Stimulated activated naive CD8-positive, alpha-beta T cell treated with anti-CD3 and anti-CD28 coated beads, Interleukin-15, Interleukin-2, amounts not matched to agents 100 U/mL and 50 U/mL, for 24 hours (primary cell): ENCODE measurements around the gene WRAP73.

Experiments
- ATAC-seq: fragments of 150-1000 bp; cut with Tn5 transposase; one replicate; pipeline ENCODE4 v1.10.0; 2021
- DNase-seq: peaks from one replicate; pipeline ENCODE4 v3.0.0; 2021

The WRAP73 gene

DNA sequence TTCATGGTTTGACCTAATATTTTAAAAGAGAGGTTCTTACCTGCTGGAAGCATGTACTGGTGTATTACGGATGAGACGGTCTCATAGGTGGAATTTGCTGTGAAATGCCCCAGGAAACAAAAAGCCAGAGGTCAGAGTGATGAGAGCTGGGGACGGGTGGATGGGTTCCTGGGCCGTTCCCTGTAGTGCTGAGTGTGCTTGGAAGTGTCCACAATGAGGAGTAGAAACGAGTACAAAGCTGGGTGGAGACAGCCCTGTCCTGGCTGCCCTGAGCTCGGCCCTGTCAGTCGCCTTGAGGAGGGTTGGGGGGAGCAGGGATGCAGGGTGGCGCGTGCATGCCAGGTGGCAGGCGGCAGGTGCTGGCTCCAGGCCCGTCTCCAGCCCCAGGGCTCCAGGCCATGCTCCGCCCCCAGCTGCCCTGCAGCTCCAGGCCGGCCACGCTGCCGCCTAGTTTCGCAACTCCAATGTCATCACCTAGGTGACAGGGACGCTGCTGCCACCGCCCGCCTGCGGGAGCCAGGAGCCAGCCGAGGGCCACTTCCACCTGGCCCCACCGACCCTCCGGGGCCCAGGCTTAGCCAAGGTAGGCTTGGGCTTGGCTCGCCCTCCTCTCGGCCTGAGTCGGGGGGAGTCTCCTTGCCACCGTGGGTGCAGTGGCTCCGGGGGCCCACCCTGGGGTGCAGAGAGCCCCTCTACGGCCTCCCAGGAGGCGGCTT, 18.8 kb upstream of the WRAP73 start:
- no peak for DNase-seq
- no peak for ATAC-seq

DNA sequence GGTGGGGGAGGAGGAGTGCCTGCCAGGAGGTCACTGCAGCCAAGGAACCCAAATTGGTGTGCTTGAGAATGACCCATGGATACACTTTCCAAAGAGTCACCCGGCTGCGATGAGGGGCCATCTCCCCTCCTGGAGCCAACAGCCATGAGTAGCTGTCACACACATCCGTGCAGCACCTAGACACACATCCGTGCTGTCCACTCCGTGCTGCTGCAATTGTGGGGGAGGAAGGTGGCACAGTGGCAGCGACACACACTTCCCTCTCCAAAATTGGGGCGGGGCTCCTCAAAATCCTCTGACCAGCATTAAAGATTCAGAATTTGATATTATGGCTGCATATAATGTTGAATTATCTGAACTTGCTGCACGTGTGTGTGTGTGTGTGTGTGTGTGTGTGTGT, 18.2 kb upstream of the WRAP73 start:
- no peak for DNase-seq
- ATAC-seq: no peak

DNA sequence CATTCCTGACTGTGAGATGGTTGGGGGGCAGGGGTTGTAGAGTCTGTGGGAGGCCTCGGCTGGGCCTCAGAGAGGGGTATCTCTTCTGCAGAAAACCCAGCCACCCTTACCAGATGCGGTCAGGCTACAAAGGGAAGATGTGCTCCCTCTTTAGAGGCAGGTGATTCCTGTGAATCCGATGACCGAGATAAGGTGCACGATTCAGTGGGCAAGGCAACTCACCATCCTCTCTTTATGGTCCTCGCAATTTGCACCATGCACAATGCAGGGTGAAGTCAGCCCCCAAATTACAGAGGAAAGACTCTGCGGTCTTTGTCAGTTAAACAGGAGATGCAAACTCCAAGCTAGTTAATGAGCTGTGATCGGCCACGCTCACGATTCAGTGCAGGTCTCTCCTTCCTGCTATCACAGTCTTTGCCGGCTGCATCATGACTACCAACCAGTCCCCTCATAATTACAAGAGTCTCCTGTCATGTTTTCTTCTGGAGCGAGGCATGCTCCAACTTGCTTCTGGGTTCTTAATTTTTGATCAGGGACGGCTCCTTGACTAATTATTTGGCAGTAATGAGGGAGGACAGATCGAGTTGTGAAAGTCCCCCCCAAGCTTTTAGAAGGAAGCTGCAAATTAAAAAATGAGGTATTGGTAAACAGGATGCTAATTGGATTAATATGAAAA, 14.9 kb upstream of the WRAP73 start:
- ATAC-seq: no peak
- no peak for DNase-seq

DNA sequence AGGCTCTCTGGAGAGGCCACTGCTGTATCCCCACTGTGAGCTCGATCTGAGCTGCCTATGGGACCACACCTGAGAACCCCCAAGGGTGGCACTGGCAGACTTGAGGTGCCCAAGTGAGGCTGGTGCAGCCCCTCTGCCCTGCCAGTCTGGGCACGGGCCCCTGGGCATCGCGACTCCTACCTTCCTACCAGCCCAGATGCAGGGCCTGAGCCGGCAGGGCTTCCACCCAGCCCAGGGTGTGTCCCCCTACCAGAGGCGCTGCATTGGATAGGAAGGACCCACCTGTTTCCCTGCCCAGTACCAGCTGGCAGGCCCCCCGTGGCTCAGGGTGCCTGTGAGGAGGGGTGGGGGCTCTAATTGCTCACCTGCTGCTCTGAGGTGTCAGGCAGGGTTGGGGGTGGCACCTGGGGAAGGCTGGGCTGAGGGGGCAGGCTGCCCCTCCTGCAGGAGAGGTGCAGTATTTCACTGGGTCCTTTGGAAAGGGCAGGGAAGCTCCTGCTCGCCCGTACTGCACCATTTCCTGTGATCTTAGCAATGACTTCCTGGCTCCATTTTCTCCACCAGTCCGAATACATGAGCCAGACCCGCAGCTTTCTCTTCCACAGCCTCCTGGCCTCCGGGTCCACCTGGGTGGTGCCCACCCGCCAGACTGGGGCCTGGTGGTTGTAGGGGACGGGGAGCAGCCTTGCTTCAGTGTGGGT, 14.2 kb upstream of the WRAP73 start:
- no peak for ATAC-seq
- DNase-seq: no peak

DNA sequence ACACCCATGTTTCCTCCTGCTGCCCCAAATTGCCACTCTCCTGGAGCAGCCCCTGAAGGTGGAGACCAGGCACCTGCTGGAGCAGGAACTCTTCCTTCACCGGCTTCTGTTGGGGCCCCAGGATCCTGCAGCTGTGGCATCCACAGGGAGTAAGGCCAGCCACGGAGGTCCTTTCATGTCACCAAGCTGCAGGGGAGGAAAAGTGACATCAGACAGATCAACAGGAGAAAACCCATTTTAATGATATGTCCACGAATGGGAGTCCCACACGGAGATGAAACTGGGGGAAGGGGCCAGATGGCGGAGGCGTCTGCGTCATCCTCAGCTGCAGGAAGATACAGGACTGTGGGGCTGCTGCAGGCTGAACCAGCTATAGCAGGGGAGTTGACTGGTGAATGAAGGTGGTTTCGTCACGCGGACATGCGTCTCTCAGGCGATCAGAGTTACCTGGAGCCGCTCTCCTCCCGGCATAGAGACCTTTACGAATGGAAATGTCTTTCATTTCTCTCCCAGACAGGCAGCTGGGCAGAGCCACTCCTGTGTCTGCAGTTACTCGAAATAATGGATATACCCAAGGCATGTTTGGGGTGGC, 12.3 kb upstream of the WRAP73 start:
- DNase-seq: no peak
- ATAC-seq: no peak

DNA sequence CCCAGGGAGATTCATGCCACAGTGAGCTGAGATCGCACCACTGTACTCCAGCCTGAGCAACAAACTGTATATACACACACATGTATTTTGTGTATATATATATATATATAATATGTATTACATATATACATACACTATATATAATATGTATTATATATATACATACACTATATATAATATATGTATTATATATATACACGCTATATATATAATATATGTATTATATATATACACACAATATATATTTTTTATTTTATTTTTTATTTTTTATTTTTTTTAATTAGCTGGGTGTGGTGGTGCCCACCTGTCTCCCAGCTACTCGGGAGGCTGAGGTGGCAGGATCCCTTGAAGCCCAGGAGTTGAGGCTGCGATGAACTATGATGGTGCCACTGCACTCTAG, 11.7 kb upstream of the WRAP73 start:
- DNase-seq: no peak
- no peak for ATAC-seq

DNA sequence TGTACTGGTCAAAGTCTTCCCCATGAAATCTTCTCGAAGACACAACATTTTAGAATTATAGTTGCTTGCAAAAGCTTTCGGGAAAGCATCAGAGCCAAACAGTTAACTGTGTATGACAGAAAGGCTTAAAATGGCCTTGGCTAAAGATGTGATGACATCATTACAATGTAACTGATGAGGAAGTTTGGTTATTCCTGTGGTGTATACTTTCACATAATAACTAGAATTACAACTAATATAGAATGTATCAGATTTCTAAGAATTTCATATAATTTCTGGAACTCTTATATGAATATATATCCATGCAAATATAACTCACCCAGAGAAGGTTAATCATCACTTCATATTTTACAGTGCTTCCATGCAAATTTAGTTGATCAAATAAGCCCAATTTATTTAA, 10.8 kb upstream of the WRAP73 start:
- DNase-seq: no peak
- ATAC-seq: no peak

DNA sequence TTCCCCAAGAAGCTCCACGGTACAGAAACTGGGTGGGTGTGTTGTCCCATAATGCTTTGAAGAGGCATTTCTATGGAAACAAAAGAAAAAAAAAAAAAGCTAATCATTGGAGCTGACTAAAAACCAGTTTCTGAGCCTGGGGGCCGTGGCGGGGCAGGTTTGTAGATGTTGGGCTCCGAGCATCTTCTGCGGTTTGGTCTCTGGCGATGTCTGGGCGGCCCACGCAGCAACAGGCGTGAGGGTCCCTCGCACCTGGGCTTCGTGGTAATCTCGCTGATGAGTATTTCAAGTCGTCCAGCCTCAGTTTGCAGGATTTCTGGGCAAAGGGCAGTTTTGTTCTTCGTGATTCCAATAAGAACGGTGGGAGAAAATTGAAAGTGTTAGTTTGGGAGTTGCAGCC, 9.2 kb upstream of the WRAP73 start:
- no peak for DNase-seq
- no peak for ATAC-seq

DNA sequence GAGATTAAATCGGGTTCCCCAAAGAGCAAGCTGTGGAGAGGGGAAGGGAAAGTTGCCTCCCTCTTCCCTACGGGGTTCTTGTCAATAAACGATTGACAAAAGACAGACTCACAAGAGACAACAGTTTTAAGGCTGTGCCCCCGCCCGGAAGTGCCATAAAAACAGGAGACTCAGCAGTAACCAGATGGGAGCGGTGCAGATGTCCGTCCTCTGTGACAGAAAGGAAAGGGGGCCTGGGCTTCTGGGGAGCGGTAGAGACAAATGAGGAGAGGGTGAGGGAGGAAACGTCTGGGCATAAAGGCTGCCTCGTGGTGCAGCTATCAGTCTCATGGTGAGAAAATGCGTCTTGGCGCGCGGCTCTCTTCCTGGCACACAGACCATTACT, 8.3 kb upstream of the WRAP73 start:
- DNase-seq (no peak), ATAC-seq (no peak)

DNA sequence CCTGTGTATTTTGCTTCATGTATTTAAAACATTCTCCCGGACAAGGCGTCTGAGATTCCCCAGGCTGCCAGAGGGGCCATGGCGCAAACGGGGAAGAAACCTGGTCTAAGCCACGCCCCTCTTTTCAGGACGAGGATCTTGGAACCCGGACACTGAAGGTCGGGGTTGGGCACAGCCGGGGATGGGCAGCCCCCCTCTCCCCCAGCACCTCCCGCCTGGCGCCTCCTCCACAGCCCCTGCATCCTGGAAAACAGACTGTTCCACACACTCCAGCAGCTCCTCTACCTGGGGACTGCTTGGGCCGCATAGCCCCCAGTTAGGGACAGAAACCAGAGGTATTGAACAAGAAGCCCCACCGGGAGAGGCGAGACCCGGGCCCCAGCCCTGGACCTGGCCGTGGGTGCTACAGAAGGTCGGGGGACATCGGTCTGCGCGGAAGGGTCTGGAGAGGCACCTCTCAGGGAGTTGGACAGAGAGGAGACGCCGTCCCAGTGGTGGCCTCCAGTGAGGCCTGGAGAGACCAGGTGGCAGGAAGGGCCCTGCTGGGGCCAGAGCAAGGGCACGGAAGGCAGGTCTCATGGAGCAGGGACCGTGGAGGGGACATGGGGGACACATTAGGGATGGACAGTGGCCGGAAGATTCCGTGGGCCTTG, 7.8 kb upstream of the WRAP73 start:
- DNase-seq (no peak), ATAC-seq (no peak)

DNA sequence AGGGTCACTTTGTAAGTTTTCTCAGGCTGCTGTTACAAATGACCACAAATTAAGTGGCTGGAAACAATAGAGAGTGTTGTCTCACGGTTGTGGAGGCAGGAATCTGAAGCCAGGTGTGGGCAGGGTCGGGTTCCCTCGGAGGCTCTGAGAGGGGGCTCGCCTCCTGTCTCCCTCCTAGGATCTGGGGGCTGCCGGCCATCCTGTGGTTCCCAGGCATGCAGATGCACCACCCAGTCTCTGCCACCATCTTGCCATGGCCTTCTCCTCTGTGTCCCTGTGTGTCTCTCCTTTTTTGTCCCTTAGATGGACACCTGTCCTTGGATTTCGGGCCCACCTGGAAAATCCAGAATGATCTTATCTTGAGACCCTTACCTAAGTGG, 7.2 kb upstream of the WRAP73 start:
- ATAC-seq: no peak
- DNase-seq: no peak

DNA sequence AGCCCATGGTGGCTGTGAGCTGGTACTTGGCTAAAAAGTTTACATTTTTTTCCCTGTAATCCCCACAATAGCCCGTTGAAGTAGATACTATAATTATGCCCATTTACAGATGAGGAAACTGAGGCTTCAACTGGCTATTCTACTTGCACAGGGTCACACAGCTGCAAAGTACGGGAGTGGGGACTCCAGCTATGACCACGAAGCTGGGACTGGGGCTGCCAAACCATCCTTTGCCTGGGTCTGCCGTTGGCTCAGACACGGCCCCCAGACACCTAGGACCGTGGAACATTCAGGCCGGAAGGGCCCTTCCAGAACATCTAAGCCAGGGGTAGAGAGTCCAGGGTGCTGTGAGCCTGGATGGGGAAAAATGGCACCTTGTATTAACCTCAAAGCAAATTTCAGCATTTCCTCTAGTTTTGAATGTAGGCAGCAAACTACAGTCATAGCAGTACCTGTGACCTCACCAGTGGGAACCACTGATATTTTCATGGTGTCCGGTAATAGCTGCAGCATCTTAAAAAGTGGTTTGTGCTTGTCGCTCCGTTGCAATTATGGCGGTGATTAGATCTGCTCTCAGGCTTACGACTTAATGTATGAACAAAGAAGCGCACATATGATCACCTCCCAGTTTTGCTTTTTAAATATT, 6.7 kb upstream of the WRAP73 start:
- peak; percentile 44 for ATAC-seq
- peak; percentile 27 for DNase-seq

DNA sequence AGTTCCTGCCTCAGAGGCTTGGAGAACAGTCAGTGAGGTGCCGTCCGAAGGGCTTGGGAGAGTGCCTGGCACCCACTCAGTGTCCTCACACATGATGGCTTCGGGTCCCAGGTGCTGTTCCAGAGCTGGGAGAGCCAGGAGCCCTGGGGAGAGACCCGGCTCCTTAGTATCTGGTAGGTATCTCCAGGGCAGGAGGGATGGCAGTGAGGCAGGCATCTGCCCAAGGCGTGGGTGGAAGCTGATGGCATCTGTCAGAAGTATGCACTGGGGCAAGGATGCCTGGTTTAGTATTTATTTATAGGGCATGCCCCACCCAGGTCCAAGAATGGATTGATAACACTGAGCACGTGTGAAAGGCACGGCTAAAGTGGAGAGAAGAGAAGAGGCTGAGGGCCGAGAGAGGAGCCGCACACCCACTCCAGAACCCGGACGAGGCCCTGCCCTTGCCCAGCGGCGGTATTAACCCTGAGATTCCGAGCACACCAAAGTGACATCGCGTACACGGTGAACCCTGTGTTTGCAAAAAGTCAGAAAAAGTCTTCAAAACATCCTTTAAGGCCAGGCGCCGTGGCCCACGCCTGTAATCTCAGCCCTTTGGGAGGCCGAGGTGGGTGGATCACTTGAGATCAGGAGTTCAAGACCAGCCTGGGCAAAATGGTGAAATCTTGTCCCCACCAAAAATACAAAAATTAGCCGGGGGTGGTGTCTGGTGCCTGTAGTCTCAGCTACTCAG, 4.8 kb upstream of the WRAP73 start:
- ATAC-seq: no peak
- DNase-seq: no peak

DNA sequence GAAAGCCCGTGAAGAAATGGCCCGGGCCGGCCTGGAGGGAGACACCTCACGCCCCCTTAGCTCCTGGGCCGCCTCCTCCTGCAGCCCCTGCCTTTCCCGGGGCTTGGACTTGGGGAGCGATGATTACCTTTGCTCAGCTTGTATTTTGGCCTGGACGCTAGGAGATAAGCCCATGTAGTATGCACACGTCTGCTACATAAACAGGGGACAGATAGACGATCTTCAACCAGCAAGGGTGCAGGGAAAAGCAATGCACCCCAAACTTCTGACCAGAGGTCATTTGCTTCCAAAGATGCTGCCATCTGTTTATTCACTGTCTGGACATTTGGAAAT, 3.3 kb upstream of the WRAP73 start:
- ATAC-seq (no peak), DNase-seq (no peak)

DNA sequence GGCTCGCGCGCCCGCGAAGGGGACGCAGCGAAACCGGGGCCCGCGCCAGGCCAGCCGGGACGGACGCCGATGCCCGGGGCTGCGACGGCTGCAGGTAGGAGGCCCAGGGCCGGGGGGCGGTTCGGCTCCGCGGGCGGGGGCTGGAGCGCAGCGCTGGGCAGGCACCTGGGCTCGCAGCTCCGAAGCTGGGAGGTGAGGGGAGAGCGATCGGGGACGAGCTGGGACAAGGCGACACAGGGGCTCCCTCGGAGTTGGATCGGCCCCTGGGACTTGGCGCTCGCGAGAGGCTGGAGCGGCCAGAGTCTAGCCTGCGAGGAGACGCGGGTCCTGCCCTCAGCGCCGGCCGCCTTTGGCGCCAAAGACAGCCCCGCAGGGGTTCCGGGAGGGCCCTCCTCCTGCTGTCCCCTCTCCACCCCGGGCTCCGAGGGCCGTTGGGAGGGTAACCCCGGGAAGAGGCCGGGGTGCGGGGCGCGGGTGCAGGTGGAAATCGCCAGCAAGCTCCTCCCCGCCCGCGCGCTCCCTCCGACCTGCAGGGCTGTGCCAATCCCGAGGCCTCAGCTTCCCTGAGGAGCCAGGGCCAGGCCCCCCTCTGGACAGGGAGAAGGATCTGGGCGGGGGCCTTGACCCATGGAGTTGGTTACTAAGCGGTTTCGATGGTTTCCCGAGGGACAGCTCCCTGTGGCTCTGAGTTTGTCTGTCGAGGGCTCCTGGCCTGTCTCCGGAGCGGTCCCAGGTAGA, 2.8 kb upstream of the WRAP73 start:
- ATAC-seq (no peak), DNase-seq (no peak)

DNA sequence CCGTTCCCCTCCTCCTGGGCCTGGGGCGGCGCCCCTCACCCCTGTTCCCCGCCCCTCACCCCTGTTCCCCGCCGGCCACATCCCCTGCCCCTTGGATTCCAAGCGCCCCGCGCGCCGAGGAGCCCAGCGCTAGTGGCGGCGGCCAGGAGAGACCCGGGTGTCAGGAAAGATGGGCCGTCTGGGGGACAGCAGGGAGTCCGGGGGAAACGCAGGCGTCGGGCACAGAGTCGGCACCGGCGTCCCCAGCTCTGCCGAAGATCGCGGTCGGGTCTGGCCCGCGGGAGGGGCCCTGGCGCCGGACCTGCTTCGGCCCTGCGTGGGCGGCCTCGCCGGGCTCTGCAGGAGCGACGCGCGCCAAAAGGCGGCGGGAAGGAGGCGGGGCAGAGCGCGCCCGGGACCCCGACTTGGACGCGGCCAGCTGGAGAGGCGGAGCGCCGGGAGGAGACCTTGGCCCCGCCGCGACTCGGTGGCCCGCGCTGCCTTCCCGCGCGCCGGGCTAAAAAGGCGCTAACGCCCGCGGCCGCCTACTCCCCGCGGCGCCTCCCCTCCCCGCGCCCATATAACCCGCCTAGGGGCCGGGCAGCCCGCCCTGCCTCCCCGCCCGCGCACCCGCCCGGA, 2.1 kb upstream of the WRAP73 start, which contains the start of gene TP73:
Gene TP73, plus strand, starts transcription at position 587 of the 618 bp plus-strand sequence. CDS start 29,850 bp downstream, outside the sequence.
- no peak for DNase-seq

DNA sequence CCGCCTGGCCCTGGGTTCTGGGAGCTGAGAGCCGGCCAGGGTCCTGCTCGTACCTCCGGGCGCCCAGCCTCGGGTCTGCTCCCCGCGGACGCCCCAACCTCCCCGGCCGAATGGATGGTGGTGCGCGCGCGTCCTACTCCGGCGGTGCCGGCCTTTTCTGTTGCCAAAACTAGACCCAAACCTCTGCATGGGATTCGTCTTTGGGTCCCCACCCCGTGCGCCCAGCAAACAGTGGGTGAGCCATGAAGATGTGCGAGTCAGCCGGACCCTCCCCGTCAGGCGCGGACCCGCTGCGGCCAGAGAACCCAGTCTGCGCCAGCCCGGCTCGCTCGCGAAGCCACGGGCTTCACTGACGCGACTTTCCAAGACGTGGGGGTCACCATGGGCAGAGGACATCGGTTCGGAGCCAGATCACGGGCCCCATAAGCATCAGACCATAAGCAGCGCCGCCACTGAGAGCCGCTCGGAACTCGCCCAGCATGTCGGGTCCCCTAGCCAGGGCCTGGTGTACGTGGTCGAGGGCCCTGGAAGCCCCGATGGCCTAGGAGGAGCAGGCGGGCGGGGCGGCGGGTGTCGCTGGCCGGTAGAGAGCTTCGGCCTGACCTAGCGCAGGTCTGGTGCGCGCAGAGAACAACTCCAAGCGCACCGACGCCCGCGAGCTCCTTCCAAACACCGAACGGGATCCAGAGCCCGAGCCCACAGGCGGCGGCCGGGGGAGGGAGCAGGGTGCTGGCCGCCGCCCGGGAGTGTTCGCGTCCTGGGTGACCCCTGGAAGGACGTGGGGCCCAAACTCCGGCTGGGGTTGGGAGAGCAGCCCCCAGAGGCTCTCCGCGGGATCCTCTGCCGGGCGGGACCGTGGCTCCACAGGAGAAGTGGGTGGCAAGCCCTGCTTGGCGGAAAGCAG, 1.4 kb upstream of the WRAP73 start:
- ATAC-seq (no peak), DNase-seq (no peak)

More for the DNA sequence above, 2.1 kb upstream of the WRAP73 start, which contains the start of gene TP73:
- no peak for ATAC-seq

DNA sequence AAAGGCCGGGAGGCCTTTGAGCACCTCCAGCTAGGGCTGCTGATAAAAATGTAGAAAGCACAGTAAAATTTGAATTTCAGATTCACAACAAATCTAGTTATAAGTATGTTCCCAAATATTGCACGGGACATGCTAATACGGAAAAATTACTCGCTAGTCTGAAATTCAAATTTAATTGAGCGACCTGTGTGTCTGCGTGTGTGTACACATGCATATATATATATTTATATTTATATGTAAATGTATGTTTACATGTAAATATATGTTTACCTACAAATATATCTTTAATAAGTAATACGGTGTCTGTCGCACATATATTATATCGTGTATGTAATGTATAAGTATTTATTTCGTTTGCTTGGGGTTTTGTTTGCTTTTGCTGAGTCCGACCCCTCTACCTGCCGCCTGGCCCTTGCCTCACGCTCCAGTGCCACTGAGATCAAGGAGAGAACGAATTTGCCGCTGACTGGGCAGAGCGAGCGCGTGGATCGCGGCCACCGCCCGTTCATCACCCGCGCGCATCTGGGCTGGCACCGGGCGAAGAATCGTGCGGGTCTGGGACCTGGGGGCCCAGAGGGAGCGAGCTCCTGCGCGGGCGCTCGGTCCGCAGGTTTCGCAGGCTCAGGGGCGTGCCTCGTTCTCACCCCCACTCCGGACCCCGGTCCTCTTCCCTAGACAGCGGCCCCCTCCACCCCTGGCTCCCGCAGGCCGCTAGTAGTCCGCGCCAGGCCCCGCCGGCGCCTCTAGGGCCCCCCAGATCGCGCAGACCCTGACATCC, 534 bp upstream of the WRAP73 start:
- DNase-seq: no peak

More for the DNA sequence above, 534 bp upstream of the WRAP73 start:
- no peak for ATAC-seq
